Measurements from ENCODE around the gene PI4K2A. TPM values are rescaled to one million over a fixed set of nuclear protein-coding genes. Genes with fewer than 3 reads are reported as not detected.

Gene PI4K2A
- total RNA-seq, 6 experiments from 2014 or later: 6.2 to 18.1 (median 11.4) TPM

GRCh38 chr10:97685395-97685958 lies 45.0 kb downstream of the PI4K2A start:
- intact Hi-C loops (cut with DNase I): no loop called here
- Histone ChIP-seq H3K4me1 (peaks cover 0 to 50% (median 24%) of the 10 kb centered on the region in 4 donors), H3K27me3 (no peaks in the 10 kb centered on the region), H3K36me3 (no peaks in the 10 kb centered on the region), H3K4me3 (peak overlapping the region; percentile 72 to 80 (median 78)), H3K27ac (peak overlapping the region; percentile 85 to 98 (median 98)), H3K9me3 (no peaks in the 10 kb centered on the region)
- no CpG with 5 or more reads among the region's 2 CpGs for WGBS (ENCODE audit: insufficient coverage, low coverage, low lambda C conversion rate, missing lambda C conversion rate)
- peak in 3 of 4 donors; percentile 3 to 34 (median 7) for TF ChIP-seq CTCF (IDR thresholded peaks at IDR 0.05)
- peak; percentile 67 for TF ChIP-seq POLR2A (IDR thresholded peaks at IDR 0.05)
- ATAC-seq: no peak
- DNase-seq: peak; percentile 40 to 69 (median 66)

DNA sequence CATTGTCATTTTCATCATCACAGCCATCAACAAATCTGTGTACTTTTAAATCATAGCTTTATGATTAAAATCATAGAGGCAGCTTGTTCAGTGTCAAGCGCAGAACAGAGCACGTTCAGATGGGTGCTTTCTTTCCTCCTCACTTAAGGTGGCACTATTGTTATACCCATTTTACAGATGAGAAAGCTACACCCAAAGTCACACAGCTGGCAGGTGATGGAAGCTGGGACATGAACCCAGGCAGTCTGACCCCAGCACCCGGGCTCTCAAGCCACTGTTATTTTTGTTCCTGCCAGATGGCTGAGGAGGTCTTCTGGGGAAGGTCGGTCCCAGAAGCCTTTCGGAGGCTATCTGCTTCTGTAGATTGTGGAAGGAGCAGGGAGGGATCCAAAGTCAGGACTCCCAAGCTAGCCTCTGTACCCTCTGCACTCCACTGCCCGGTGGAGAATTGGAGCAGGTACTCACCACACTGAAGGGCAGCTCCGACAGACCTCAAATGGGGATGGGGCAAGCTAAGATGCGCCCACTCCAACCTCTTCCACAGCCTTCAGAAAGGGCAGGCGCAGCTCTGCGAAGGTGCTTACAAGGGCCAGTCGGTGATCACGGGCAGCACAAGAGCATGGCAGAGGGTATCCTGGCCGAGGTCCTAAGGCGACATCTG lies 46.0 kb downstream of the PI4K2A start:
- WGBS (ENCODE audit: insufficient coverage, low coverage, low lambda C conversion rate, missing lambda C conversion rate): 10% methylated on average over 4 of the region's 14 CpGs
- no peaks in the 10 kb centered on the region for H3K36me3 ChIP-seq

GRCh38 chr10:97686962-97687784 lies 46.7 kb downstream of the PI4K2A start, which contains the start of gene AVPI1:
AVPI1 (minus strand) TSS chr10:97687241; CDS start chr10:97679905, 7,336 bp downstream.
- Histone ChIP-seq H3K4me3 (peak within 1 kb of the TSS; percentile 72 to 80 (median 78)), H3K36me3 (no peaks in the 10 kb centered on the region), H3K4me1 (peaks cover 0 to 46% (median 22%) of the 10 kb centered on the region in 4 donors), H3K27ac (peak within 1 kb of the TSS; percentile 85 to 98 (median 98)), H3K9me3 (no peaks in the 10 kb centered on the region), H3K27me3 (no peaks in the 10 kb centered on the region)
- DNase-seq: peak; percentile 99
- intact Hi-C loops (cut with DNase I): no loop called here
- ATAC-seq: peak; percentile 81 to 91 (median 86)
- WGBS (ENCODE audit: insufficient coverage, low coverage, low lambda C conversion rate, missing lambda C conversion rate): 0% methylated on average over 1 of the region's 78 CpGs
- TF ChIP-seq CTCF (IDR thresholded peaks at IDR 0.05) (peak in 1 of 4 donors; percentile 11), POLR2A (IDR thresholded peaks at IDR 0.05) (peak; percentile 99)

More for the DNA sequence above, 46.0 kb downstream of the PI4K2A start:
- Histone ChIP-seq H3K4me3 (peak overlapping the region; percentile 72 to 80 (median 78)), H3K9me3 (no peaks in the 10 kb centered on the region), H3K27me3 (no peaks in the 10 kb centered on the region), H3K4me1 (peaks cover 0 to 50% (median 24%) of the 10 kb centered on the region in 4 donors), H3K27ac (peak overlapping the region; percentile 85 to 98 (median 98))
- intact Hi-C loops (cut with DNase I): no loop called here
- TF ChIP-seq POLR2A (IDR thresholded peaks at IDR 0.05) (no peak), CTCF (IDR thresholded peaks at IDR 0.05) (no peak)
- DNase-seq (no peak), ATAC-seq (peak in 3 of 4 donors; percentile 2 to 6 (median 3))

All from right lobe of liver (tissue), 6 donors.